HepG2 (cell line): ENCODE data around the gene EIF3L. TPM values are rescaled to one million over a fixed set of nuclear protein-coding genes. Genes with fewer than 3 reads are reported as not detected.

Experiments used
- CERS6 ChIP-seq: sonication (generic); formaldehyde crosslinking; IDR thresholded peaks from 2 replicates; pipeline ENCODE4 v1.5.0; 2020; ENCODE audit warnings: missing genetic modification reagents
- DNMT3B ChIP-seq: conservative IDR thresholded peaks from 2 replicates; pipeline ENCODE4 v1.6.1; 2016; ENCODE audit warnings: missing biosample characterization, control low read depth
- FOXP4 ChIP-seq: sonication (generic); formaldehyde crosslinking; IDR thresholded peaks from 2 replicates; pipeline ENCODE4 v1.4.0; 2020; ENCODE audit warnings: missing genetic modification reagents
- GABPB1 ChIP-seq: IDR thresholded peaks from 2 replicates; pipeline ENCODE4 v1.6.1; 2016; ENCODE audit warnings: mild to moderate bottlenecking, missing genetic modification reagents, moderate library complexity, missing compliant biosample characterization
- HHEX ChIP-seq: IDR thresholded peaks from 2 replicates; pipeline ENCODE4 v1.6.1; 2016; ENCODE audit warnings: control low read depth
- HNF4A ChIP-seq: sonication (generic); formaldehyde crosslinking; IDR thresholded peaks from 2 replicates; pipeline ENCODE4 v1.4.0; 2020; ENCODE audit warnings: missing genetic modification reagents
- MAX ChIP-seq: IDR thresholded peaks from 2 replicates; pipeline ENCODE4 v1.6.1; 2012; ENCODE audit warnings: inconsistent platforms
- POLR2A ChIP-seq, 2 experiments: IDR thresholded peaks; 2 replicates each; pipeline ENCODE4 v1.6.1; 2011; ENCODE audit warnings: low read depth in 2 of 2, low read length in 2 of 2, mild to moderate bottlenecking in 1 of 2, moderate library complexity in 1 of 2; ENCODE audit not compliant: insufficient read depth in 1 of 2
- RXRB ChIP-seq: IDR thresholded peaks from 2 replicates; pipeline ENCODE4 v1.6.1; 2016; ENCODE audit warnings: borderline replicate concordance, missing genetic modification reagents, missing compliant biosample characterization
- ZBTB33 ChIP-seq: sonication (generic); formaldehyde crosslinking; IDR thresholded peaks from 2 replicates; pipeline ENCODE4 v1.4.0; 2020; ENCODE audit warnings: missing genetic modification reagents
- ZFX ChIP-seq: sonication (generic); formaldehyde crosslinking; IDR thresholded peaks from 2 replicates; pipeline ENCODE4 v1.4.0; 2020; ENCODE audit warnings: mild to moderate bottlenecking, low read depth, missing genetic modification reagents, moderate library complexity
- ZNF44 ChIP-seq: sonication (generic); formaldehyde crosslinking; IDR thresholded peaks from 2 replicates; pipeline ENCODE4 v1.5.1; 2020; ENCODE audit warnings: mild to moderate bottlenecking, missing genetic modification reagents
- ZNF546 ChIP-seq: sonication (generic); formaldehyde crosslinking; conservative IDR thresholded peaks from 2 replicates; pipeline ENCODE4 v1.8.1; 2023; ENCODE audit warnings: mild to moderate bottlenecking, missing genetic modification reagents
- polyA plus RNA-seq, 8 experiments: library from polyadenylated mRNA; depleted of rRNA in 3 of 8; stranded (reverse) in 7 of 8; unstranded in 1 of 8; fragments of >200 nt; fragmentation: Illumina TruSeq in 4 of 8; extraction: Trizol in 4 of 8; gene quantifications; 2 replicates each; pipeline versions ENCODE4 v1.2.1 to v1.2.3, GENCODE V29; 2011 to 2016; ENCODE audit warnings: low read depth in 4 of 8, missing spikeins in 1 of 8, mixed read lengths in 1 of 8; ENCODE audit not compliant: insufficient read depth in 1 of 8
- total RNA-seq, 5 experiments: library from RNA; depleted of rRNA; stranded (reverse); fragments of >200 nt; fragmentation: Illumina TruSeq; extraction: Trizol; gene quantifications; 2 replicates each; pipeline ENCODE4 v1.2.3, GENCODE V29; 2016; ENCODE audit warnings: low read depth in 1 of 5
- TF ChIP-seq, protein P1 (sequence below): sonication (generic); formaldehyde crosslinking; IDR thresholded peaks from 2 replicates; pipeline ENCODE4 v1.4.0; 2020; ENCODE audit warnings: missing genetic modification reagents, mild to moderate bottlenecking, borderline replicate concordance
- TF ChIP-seq, protein P2 (sequence below): sonication (generic); formaldehyde crosslinking; IDR thresholded peaks from 2 replicates; pipeline ENCODE4 v1.4.0; 2020; ENCODE audit warnings: missing genetic modification reagents
- TF ChIP-seq, protein P3 (sequence below): IDR thresholded peaks from 2 replicates; pipeline ENCODE4 v1.6.1; 2016; ENCODE audit warnings: missing compliant biosample characterization, missing genetic modification reagents, borderline replicate concordance

Gene EIF3L
- total and polyA plus RNA-seq, 2 of the 13 experiments (the other 11 are each of a cell fraction or from before 2014, with no cell fraction given) = 514 to 793 TPM

GRCh38 chr22:37832022-37832857, 17.0 kb upstream of the EIF3L start (continued):
- TF ChIP-seq FOXP4 (CRISPR knock-in tag) = no peak
- no peak for TF ChIP-seq ZNF546 (CRISPR knock-in tag)
- TF ChIP-seq POLR2A (IDR thresholded peaks at IDR 0.05; ENCODE audit: insufficient read depth in 1 of 2, low read depth in 2 of 2, low read length in 2 of 2) = 0 out of 4 replicates have a peak, but pooled peaks of 1 of the 2 experiments have one; percentile 10
- peak; percentile 74 for TF ChIP-seq ZBTB33 (CRISPR knock-in tag)
- TF ChIP-seq RXRB (CRISPR knock-in tag) = peak; percentile 51; the same call in 1 of the 2 replicates
- TF ChIP-seq, protein P1, sequence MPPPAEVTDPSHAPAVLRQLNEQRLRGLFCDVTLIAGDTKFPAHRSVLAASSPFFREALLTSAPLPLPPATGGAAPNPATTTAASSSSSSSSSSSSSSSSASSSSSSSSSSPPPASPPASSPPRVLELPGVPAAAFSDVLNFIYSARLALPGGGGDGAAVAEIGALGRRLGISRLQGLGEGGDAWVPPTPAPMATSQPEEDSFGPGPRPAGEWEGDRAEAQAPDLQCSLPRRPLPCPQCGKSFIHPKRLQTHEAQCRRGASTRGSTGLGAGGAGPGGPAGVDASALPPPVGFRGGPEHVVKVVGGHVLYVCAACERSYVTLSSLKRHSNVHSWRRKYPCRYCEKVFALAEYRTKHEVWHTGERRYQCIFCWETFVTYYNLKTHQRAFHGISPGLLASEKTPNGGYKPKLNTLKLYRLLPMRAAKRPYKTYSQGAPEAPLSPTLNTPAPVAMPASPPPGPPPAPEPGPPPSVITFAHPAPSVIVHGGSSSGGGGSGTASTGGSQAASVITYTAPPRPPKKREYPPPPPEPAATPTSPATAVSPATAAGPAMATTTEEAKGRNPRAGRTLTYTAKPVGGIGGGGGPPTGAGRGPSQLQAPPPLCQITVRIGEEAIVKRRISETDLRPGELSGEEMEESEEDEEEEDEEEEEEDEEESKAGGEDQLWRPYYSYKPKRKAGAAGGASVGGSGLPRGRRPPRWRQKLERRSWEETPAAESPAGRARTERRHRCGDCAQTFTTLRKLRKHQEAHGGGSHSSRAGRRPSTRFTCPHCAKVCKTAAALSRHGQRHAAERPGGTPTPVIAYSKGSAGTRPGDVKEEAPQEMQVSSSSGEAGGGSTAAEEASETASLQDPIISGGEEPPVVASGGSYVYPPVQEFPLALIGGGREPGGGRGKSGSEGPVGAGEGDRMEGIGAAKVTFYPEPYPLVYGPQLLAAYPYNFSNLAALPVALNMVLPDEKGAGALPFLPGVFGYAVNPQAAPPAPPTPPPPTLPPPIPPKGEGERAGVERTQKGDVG = peak; percentile 37; the same call in 1 of the 2 replicates
- no peak for TF ChIP-seq ZNF44 (CRISPR knock-in tag)
- no peak for TF ChIP-seq CERS6 (CRISPR knock-in tag)
- no peak for TF ChIP-seq GABPB1 (CRISPR knock-in tag)
- TF ChIP-seq HNF4A (CRISPR knock-in tag) = peak; percentile 8; the same call in 1 of the 2 replicates
- TF ChIP-seq, protein P2, sequence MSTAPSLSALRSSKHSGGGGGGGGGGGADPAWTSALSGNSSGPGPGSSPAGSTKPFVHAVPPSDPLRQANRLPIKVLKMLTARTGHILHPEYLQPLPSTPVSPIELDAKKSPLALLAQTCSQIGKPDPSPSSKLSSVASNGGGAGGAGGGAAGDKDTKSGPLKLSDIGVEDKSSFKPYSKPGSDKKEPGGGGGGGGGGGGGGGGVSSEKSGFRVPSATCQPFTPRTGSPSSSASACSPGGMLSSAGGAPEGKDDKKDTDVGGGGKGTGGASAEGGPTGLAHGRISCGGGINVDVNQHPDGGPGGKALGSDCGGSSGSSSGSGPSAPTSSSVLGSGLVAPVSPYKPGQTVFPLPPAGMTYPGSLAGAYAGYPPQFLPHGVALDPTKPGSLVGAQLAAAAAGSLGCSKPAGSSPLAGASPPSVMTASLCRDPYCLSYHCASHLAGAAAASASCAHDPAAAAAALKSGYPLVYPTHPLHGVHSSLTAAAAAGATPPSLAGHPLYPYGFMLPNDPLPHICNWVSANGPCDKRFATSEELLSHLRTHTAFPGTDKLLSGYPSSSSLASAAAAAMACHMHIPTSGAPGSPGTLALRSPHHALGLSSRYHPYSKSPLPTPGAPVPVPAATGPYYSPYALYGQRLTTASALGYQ (CRISPR knock-in tag) = no peak
- TF ChIP-seq, protein P3, sequence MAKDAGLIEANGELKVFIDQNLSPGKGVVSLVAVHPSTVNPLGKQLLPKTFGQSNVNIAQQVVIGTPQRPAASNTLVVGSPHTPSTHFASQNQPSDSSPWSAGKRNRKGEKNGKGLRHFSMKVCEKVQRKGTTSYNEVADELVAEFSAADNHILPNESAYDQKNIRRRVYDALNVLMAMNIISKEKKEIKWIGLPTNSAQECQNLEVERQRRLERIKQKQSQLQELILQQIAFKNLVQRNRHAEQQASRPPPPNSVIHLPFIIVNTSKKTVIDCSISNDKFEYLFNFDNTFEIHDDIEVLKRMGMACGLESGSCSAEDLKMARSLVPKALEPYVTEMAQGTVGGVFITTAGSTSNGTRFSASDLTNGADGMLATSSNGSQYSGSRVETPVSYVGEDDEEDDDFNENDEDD = no peak
- no peak for TF ChIP-seq HHEX (CRISPR knock-in tag)
- TF ChIP-seq DNMT3B (CRISPR knock-in tag) = no peak
- TF ChIP-seq ZFX (CRISPR knock-in tag) = peak; percentile 46
- TF ChIP-seq MAX = peak; percentile 32; the same call in 1 of the 2 replicates
